ENCODE data around the gene SNX25. TPM values are rescaled to one million over a fixed set of nuclear protein-coding genes. Genes with fewer than 3 reads are reported as not detected.

The SNX25 gene
- total and polyA plus RNA-seq, 3 donors from 2014 or later: 20.2 to 50.5 (median 45.0) TPM

DNA sequence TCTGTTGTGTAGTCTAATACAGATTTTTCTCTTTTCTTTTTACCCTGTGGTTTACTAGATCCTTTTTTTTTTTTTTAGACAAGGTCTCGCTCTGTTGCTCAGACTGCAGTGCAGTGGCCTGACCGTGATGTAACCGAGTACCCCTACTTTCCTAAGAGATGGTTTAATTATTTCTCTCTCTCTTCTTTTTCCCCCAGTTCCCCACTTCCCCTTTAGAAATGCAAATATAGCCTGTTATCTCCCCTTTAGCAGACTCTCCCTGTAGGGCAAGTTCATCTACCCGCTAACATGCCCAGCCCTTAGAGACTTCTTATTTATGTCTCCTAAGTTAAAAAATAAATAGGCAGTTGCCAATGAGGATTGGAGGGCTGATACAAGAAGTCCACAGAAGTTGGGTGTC is 4.5 kb downstream of the SNX25 start:
- H3K27ac ChIP-seq: no peak overlapping the region

DNA sequence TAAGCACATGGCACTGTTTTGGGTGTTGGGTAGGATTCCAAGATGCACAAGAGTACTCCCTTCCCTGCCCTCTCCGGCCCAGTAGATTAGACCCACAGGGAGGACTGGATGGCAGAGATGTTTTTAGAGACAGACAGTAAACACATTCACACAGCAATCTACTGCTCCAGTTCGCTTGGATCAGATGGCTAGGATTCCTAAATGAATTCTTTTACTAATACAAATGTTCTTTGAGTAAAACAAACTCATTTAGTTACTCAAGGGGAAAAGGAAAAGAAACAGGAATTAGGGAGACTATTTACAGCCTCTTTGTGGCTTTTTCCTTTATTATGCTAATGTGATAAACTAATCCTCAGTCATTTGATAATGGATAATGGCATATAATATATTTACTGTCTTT is 5.9 kb downstream of the SNX25 start:
- H3K36me3 ChIP-seq (ENCODE audit: low read depth, missing control alignments): no peaks in the 10 kb centered on the region
- peaks cover 50% of the 10 kb centered on the region for H3K4me1 ChIP-seq
- intact Hi-C loops (cut with DNase I; ENCODE audit: low total_unique reads): no loop called here
- no peaks in the 10 kb centered on the region for H3K27me3 ChIP-seq
- TF ChIP-seq, protein P1, sequence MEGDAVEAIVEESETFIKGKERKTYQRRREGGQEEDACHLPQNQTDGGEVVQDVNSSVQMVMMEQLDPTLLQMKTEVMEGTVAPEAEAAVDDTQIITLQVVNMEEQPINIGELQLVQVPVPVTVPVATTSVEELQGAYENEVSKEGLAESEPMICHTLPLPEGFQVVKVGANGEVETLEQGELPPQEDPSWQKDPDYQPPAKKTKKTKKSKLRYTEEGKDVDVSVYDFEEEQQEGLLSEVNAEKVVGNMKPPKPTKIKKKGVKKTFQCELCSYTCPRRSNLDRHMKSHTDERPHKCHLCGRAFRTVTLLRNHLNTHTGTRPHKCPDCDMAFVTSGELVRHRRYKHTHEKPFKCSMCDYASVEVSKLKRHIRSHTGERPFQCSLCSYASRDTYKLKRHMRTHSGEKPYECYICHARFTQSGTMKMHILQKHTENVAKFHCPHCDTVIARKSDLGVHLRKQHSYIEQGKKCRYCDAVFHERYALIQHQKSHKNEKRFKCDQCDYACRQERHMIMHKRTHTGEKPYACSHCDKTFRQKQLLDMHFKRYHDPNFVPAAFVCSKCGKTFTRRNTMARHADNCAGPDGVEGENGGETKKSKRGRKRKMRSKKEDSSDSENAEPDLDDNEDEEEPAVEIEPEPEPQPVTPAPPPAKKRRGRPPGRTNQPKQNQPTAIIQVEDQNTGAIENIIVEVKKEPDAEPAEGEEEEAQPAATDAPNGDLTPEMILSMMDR (IDR thresholded peaks at IDR 0.05): no peak
- TF ChIP-seq POLR2A (IDR thresholded peaks at IDR 0.05): no peak
- peak overlapping the region; percentile 27 to 68 for H3K27ac ChIP-seq
- DNase-seq: peak; percentile 66
- WGBS, 2 donors: 19 to 33% methylated on average over 2 of the region's 2 CpGs
- no peaks in the 10 kb centered on the region for H3K9me3 ChIP-seq
- H3K4me3 ChIP-seq: no peak overlapping the region

More for the DNA sequence above, 4.5 kb downstream of the SNX25 start:
- DNase-seq: no peak
- 87 to 92% methylated on average over 4 of the region's 4 CpGs for WGBS, 2 donors
- intact Hi-C loops (cut with DNase I; ENCODE audit: low total_unique reads): no loop called here
- TF ChIP-seq, protein P1 (IDR thresholded peaks at IDR 0.05): no peak
- no peak for TF ChIP-seq POLR2A (IDR thresholded peaks at IDR 0.05)
- Histone ChIP-seq H3K4me3 (no peak overlapping the region), H3K27me3 (no peaks in the 10 kb centered on the region), H3K36me3 (ENCODE audit: low read depth, missing control alignments) (no peaks in the 10 kb centered on the region), H3K9me3 (no peaks in the 10 kb centered on the region), H3K4me1 (peaks cover 44% of the 10 kb centered on the region)

DNA sequence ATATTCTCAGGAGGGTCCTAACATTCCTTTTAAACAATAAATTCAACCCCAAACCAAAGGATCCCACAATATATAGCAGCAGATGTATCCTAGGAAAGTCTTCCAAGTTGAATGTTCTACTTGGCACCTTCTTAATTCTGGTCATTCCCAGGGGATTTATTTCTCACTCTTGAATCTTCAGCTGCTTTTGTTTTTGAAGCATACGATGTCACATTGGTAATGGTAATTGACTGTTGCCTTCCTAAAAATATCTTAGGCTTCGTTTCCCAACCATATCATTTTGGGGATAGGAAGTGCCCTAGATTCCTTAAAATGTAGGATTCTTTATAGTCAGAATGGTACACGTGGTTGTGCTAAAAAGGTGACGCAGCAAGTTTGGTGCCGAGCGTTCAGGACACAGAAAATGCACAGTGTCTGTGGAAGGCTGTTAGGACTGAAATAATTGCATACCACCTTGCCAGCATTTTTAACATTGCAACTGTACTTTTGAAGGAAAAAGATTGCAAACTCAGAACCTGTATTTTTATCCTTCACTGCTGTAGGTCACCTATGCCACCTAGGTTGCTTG is 8.1 kb downstream of the SNX25 start:
- H3K27ac ChIP-seq: peak overlapping the region in 1 of 2 donors; percentile 78
- intact Hi-C loops (cut with DNase I; ENCODE audit: low total_unique reads): no loop called here

DNA sequence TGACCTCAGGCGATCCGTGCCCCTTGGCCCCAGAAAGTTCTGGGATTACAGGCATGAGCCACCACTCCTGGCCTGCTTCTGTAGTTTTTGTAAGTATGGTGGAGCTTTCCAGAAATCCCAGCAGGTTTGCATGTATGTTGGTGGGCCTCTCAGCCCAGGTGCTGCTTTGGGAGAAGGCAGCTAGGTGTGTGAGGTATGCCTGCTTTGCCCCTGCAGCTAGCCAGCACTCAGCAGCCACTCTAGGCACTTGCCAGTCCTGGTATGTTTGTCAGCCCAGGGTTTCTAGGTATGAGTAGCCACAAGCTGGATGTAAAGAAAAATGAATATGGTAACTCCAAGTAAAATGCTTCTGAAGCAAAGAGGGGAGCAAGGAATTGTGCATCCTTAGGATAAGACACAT is 8.9 kb downstream of the SNX25 start:
- Histone ChIP-seq H3K4me1 (peaks cover 42% of the 10 kb centered on the region), H3K9me3 (no peaks in the 10 kb centered on the region), H3K4me3 (no peak overlapping the region), H3K27ac (peak overlapping the region; percentile 13 to 80), H3K36me3 (ENCODE audit: low read depth, missing control alignments) (no peaks in the 10 kb centered on the region), H3K27me3 (no peaks in the 10 kb centered on the region)
- no peak for DNase-seq
- intact Hi-C loops (cut with DNase I; ENCODE audit: low total_unique reads): no loop called here
- TF ChIP-seq, protein P1 (IDR thresholded peaks at IDR 0.05): no peak
- no peak for TF ChIP-seq POLR2A (IDR thresholded peaks at IDR 0.05)
- 83 to 85% methylated on average over 2 of the region's 2 CpGs for WGBS, 2 donors

More for the DNA sequence above, 8.1 kb downstream of the SNX25 start:
- H3K9me3 ChIP-seq: no peaks in the 10 kb centered on the region
- no peaks in the 10 kb centered on the region for H3K36me3 ChIP-seq (ENCODE audit: low read depth, missing control alignments)
- no peaks in the 10 kb centered on the region for H3K27me3 ChIP-seq
- WGBS, 2 donors: 39 to 48% methylated on average over 6 of the region's 6 CpGs
- peaks cover 48% of the 10 kb centered on the region for H3K4me1 ChIP-seq
- no peak for TF ChIP-seq POLR2A (IDR thresholded peaks at IDR 0.05)
- TF ChIP-seq, protein P1 (IDR thresholded peaks at IDR 0.05): no peak
- no peak overlapping the region for H3K4me3 ChIP-seq
- peak; percentile 39 for DNase-seq
